IMR-90 (cell line): ENCODE measurements around the gene CLPTM1L. TPM values are rescaled to one million over a fixed set of nuclear protein-coding genes. Genes with fewer than 3 reads are reported as not detected.

Source experiments
- ATAC-seq: fragments of 200-7000 bp; cut with Tn5 transposase; 2 replicates; pipeline ENCODE4 v1.9.1; 2020; ENCODE audit warnings: low read depth, mild to moderate bottlenecking, moderate library complexity
- BruUV-seq: library from RNA; stranded (reverse); fragments of 400-500 nt; replicated peaks from 2 replicates; lab custom pipeline; 2021; lab: Mats Ljungman, UMichigan
- CTCF ChIA-PET: fragments of 300-600 bp; formaldehyde crosslinking; extraction: SDS; loops from one replicate; lab custom pipeline; 2021; ENCODE audit warnings: antibody characterized with exemption; lab: Yijun Ruan, JAX
- POLR2A ChIA-PET: fragments of 300-600 bp; sonication (Branson Sonifier 250); formaldehyde crosslinking; loops from one replicate; lab custom pipeline; 2022; ENCODE audit warnings: antibody characterized with exemption; ENCODE audit not compliant: unreplicated experiment; lab: Charles Lee
- DNase-seq: peaks from one replicate; pipeline ENCODE4 v3.0.0; 2013
- H2AFZ ChIP-seq: replicated peaks from 2 replicates; pipeline ENCODE3; 2013; ENCODE audit warnings: low read length, mild to moderate bottlenecking; ENCODE audit not compliant: poor library complexity
- H2AK5ac ChIP-seq: 2 replicates; pipeline ENCODE4 v1.6.1; 2013; ENCODE audit warnings: low read depth, low read length, inconsistent platforms
- H2AK9ac ChIP-seq: replicated peaks from 2 replicates; pipeline ENCODE3; 2013; ENCODE audit warnings: mild to moderate bottlenecking, low read depth, low read length, moderate library complexity; ENCODE audit not compliant: poor library complexity
- H2BK120ac ChIP-seq: 2 replicates; pipeline ENCODE4 v1.6.1; 2013; ENCODE audit warnings: low read depth, low read length, inconsistent platforms
- H2BK15ac ChIP-seq: 3 replicates; pipeline ENCODE4 v1.6.1; 2013; ENCODE audit warnings: low read depth, low read length, inconsistent platforms
- H2BK20ac ChIP-seq: 2 replicates; pipeline ENCODE4 v1.6.1; 2013; ENCODE audit warnings: low read depth, mild to moderate bottlenecking, inconsistent platforms, low read length, moderate library complexity
- H2BK5ac ChIP-seq: 2 replicates; pipeline ENCODE4 v1.6.1; 2013; ENCODE audit warnings: mild to moderate bottlenecking, low read depth, low read length, inconsistent platforms; ENCODE audit not compliant: poor library complexity, severe bottlenecking
- H3K14ac ChIP-seq: replicated peaks from 2 replicates; pipeline ENCODE4 v1.6.1; 2013; ENCODE audit warnings: low read depth, low read length, inconsistent platforms
- H3K18ac ChIP-seq: 2 replicates; pipeline ENCODE4 v1.6.1; 2013; ENCODE audit warnings: low read depth, low read length, control low read depth
- H3K23ac ChIP-seq: 2 replicates; pipeline ENCODE4 v1.6.1; 2013; ENCODE audit warnings: low read depth, low read length, inconsistent platforms
- H3K27ac ChIP-seq: 2 replicates; pipeline ENCODE4 v1.5.1; 2013; ENCODE audit warnings: mild to moderate bottlenecking, control low read depth, low read length; ENCODE audit not compliant: insufficient read depth
- H3K27me3 ChIP-seq: 2 replicates; pipeline ENCODE4 v1.6.1; 2013; ENCODE audit warnings: low read length; ENCODE audit not compliant: control insufficient read depth, insufficient read depth
- H3K36me3 ChIP-seq: 2 replicates; pipeline ENCODE4 v1.6.1; 2013; ENCODE audit warnings: low read length, mixed read lengths; ENCODE audit not compliant: control insufficient read depth, insufficient read depth
- H3K4ac ChIP-seq: 2 replicates; pipeline ENCODE4 v1.6.1; 2013; ENCODE audit warnings: low read depth, low read length, inconsistent platforms
- H3K4me1 ChIP-seq: 2 replicates; pipeline ENCODE4 v1.6.1; 2013; ENCODE audit warnings: low read length, mixed read lengths; ENCODE audit not compliant: control insufficient read depth, insufficient read depth
- H3K4me2 ChIP-seq: 2 replicates; pipeline ENCODE4 v1.6.1; 2013; ENCODE audit warnings: low read depth, mild to moderate bottlenecking, control low read depth, low read length, moderate library complexity
- H3K4me3 ChIP-seq: 2 replicates; pipeline ENCODE4 v1.5.1; 2013; ENCODE audit warnings: low read depth, mild to moderate bottlenecking, control low read depth, low read length, moderate library complexity; ENCODE audit not compliant: insufficient read depth
- H3K56ac ChIP-seq: 2 replicates; pipeline ENCODE4 v1.6.1; 2013; ENCODE audit warnings: low read length, inconsistent platforms; ENCODE audit not compliant: insufficient read depth; ENCODE audit errors: extremely low read depth
- H3K79me1 ChIP-seq, 2 experiments: 2 replicates each; pipeline ENCODE4 v1.6.1; 2013; ENCODE audit warnings: low read length in 2 of 2, inconsistent platforms in 1 of 2, low read depth in 1 of 2
- H3K9ac ChIP-seq: 2 replicates; pipeline ENCODE4 v1.6.1; 2013; ENCODE audit warnings: low read depth, low read length, control low read depth
- H3K9me1 ChIP-seq: 2 replicates; pipeline ENCODE4 v1.6.1; 2013; ENCODE audit warnings: low read length, inconsistent platforms; ENCODE audit not compliant: insufficient read depth
- H3K9me3 ChIP-seq: 2 replicates; pipeline ENCODE4 v1.6.1; 2013; ENCODE audit warnings: low read length; ENCODE audit not compliant: control insufficient read depth, insufficient read depth
- H4K20me1 ChIP-seq: 2 replicates; pipeline ENCODE4 v1.6.1; 2013; ENCODE audit warnings: low read length, inconsistent platforms; ENCODE audit not compliant: insufficient read depth
- H4K5ac ChIP-seq: 2 replicates; pipeline ENCODE4 v1.6.1; 2013; ENCODE audit warnings: mild to moderate bottlenecking, low read depth, low read length, control low read depth
- H4K8ac ChIP-seq, 2 experiments: 2 replicates each; pipeline ENCODE4 v1.6.1; 2013; ENCODE audit warnings: low read depth in 2 of 2, low read length in 2 of 2, control low read depth in 1 of 2, inconsistent platforms in 1 of 2
- H4K91ac ChIP-seq: 2 replicates; pipeline ENCODE4 v1.6.1; 2013; ENCODE audit warnings: low read depth, low read length, inconsistent platforms; ENCODE audit not compliant: insufficient read depth
- BHLHE40 ChIP-seq: fragments of 150-350 bp; IDR thresholded peaks from 2 replicates; pipeline ENCODE4 v1.6.1; 2016; ENCODE audit warnings: mild to moderate bottlenecking, low read depth, low read length
- CHD1 ChIP-seq: IDR thresholded peaks from 2 replicates; pipeline ENCODE4 v1.6.1; 2012; ENCODE audit warnings: low read depth, low read length, improper control_type of control experiment
- ELK1 ChIP-seq: fragments of 150-350 bp; IDR thresholded peaks from 2 replicates; pipeline ENCODE4 v1.6.1; 2016; ENCODE audit warnings: low read depth, mild to moderate bottlenecking, low read length, moderate library complexity, borderline replicate concordance
- SMC3 ChIP-seq: fragments of 150-350 bp; IDR thresholded peaks from 2 replicates; pipeline ENCODE4 v1.6.1; 2016; ENCODE audit warnings: low read depth, mild to moderate bottlenecking, antibody characterized with exemption, low read length, moderate library complexity
- USF2 ChIP-seq: fragments of 150-350 bp; IDR thresholded peaks from 2 replicates; pipeline ENCODE4 v1.6.1; 2017; ENCODE audit warnings: mild to moderate bottlenecking, antibody characterized with exemption, low read length, low read depth
- WGBS, 2 experiments: methylation state at CpG; one replicate each; pipeline versions ENCODE4 v1.1.5 to v1.1.7; 2013; ENCODE audit warnings: missing lambda C conversion rate in 2 of 2; ENCODE audit not compliant: insufficient read length in 1 of 2; ENCODE audit errors: extremely low coverage in 2 of 2; 5-methylcytosine and 5-hydroxymethylcytosine counted together
- dilution Hi-C: fragments of 300-500 bp; cut with HindIII; formaldehyde crosslinking; loops from one replicate; pipeline ENCODE4 v1.14.3; 2018; ENCODE audit warnings: low sequenced_read_pairs; ENCODE audit not compliant: unreplicated experiment
- in situ Hi-C: fragments of 300-500 bp; cut with MboI; formaldehyde crosslinking; loops from 3 replicates; pipeline ENCODE4 v1.14.3; 2019; ENCODE audit warnings: low sequenced_read_pairs, inconsistent platforms, mixed read lengths
- intact Hi-C: fragments of 100-400 bp; cut with micrococcal nuclease; formaldehyde crosslinking; loops from 2 replicates; pipeline ENCODE4 v1.10.0; 2022
- polyA plus RNA-seq, 3 experiments: library from polyadenylated mRNA; depleted of rRNA; stranded (reverse); fragments of >200 nt; gene quantifications; 2 replicates each; pipeline ENCODE4 v1.2.3, GENCODE V29; 2012; ENCODE audit warnings: low replicate concordance in 1 of 3
- total RNA-seq: library from RNA; depleted of rRNA; stranded (reverse); fragments of >200 nt; gene quantifications from 2 replicates; pipeline ENCODE4 v1.2.3, GENCODE V29; 2012

Gene CLPTM1L
- total and polyA plus RNA-seq, 2 of the 4 experiments (the other 2 are of a cell fraction) = 114 to 137 TPM

GRCh38 chr5:1390333-1390732, 45.4 kb upstream of the CLPTM1L start:
- Histone ChIP-seq H3K4me1 (peaks cover 3% of the 10 kb centered on the region; the same call in 1 of the 2 replicates), H3K79me1 (no peaks in the 10 kb centered on the region), H3K23ac (no peak overlapping the region), H4K20me1 (no peaks in the 10 kb centered on the region), H3K9ac (no peak overlapping the region), H2BK5ac (no peak overlapping the region), H3K9me3 (no peaks in the 10 kb centered on the region), H2AK9ac (no peak overlapping the region), H3K9me1 (peaks cover 3% of the 10 kb centered on the region; the same call in 1 of the 2 replicates), H3K27me3 (peaks cover 46% of the 10 kb centered on the region), H4K8ac (no peak overlapping the region), H3K27ac (no peak overlapping the region), H2BK15ac (no peak overlapping the region), H3K18ac (no peak overlapping the region), H2AFZ (no peak overlapping the region), H3K4ac (no peak overlapping the region), H4K91ac (no peak overlapping the region), H4K5ac (no peak overlapping the region), H3K36me3 (no peaks in the 10 kb centered on the region), H2BK20ac (no peak overlapping the region), H2AK5ac (no peak overlapping the region), H3K56ac (no peak overlapping the region), H2BK120ac (no peak overlapping the region), H3K4me3 (no peak overlapping the region), H3K4me2 (no peak overlapping the region), H3K14ac (no peak overlapping the region)
- dilution Hi-C loops = no loop called here
- 56% methylated on average over 4 of the region's 7 CpGs; no CpG with 5 or more reads in 1 of the 2 experiments for WGBS, 2 experiments
- BruUV-seq = no TSS peak
- POLR2A ChIA-PET = no interaction called here
- intact Hi-C loops = no loop called here
- in situ Hi-C loops = no loop called here
- DNase-seq (no peak), ATAC-seq (no peak)
- TF ChIP-seq CHD1 (no peak), SMC3 (no peak), BHLHE40 (no peak), USF2 (no peak), ELK1 (no peak)
- CTCF ChIA-PET = no interaction called here
